SK-N-SH (cell line): Measurements from ENCODE around the gene RIMS4. TPM values are rescaled to one million over a fixed set of nuclear protein-coding genes. Genes with fewer than 3 reads are reported as not detected.

ENCODE experiments used
- CTCF ChIA-PET: fragments of 300-600, 350-600 bp; formaldehyde crosslinking; extraction: SDS; loops from one replicate; lab custom pipeline; 2021; lab: Yijun Ruan, JAX
- POLR2A ChIA-PET: fragments of 350-600 bp; sonication (Branson Sonifier 250); formaldehyde crosslinking; extraction: SDS; loops from one replicate; lab custom pipeline; 2020; ENCODE audit warnings: antibody characterized with exemption, inconsistent platforms; lab: Yijun Ruan, JAX
- DNase-seq: peaks from one replicate; pipeline ENCODE4 v3.0.0; 2012
- H2AFZ ChIP-seq: fragments of 200-600 bp; sonication (generic); 2 replicates; pipeline ENCODE4 v1.8.1; 2016; ENCODE audit warnings: antibody characterized with exemption, mild to moderate bottlenecking, low read depth
- H3F3A ChIP-seq: fragments of 200-600 bp; sonication (generic); replicated peaks from 2 replicates; pipeline ENCODE3; 2016; ENCODE audit warnings: antibody characterized with exemption, mild to moderate bottlenecking; ENCODE audit not compliant: insufficient read depth
- H3K27ac ChIP-seq, 2 experiments: fragments of 200-500 bp in 1 of 2; fragments of 200-600 bp in 1 of 2; sonication (Bioruptor generic) in 1 of 2; sonication (generic), shearing (Covaris generic) in 1 of 2; 2 replicates each; pipeline versions ENCODE4 v1.5.1 to v1.6.1; 2014 to 2016; ENCODE audit warnings: low read depth in 2 of 2, inconsistent platforms in 1 of 2, low read length in 1 of 2, mild to moderate bottlenecking in 1 of 2, mixed read lengths in 1 of 2
- H3K27me3 ChIP-seq: fragments of 200-600 bp; sonication (generic), shearing (Covaris generic); 2 replicates; pipeline ENCODE4 v1.6.1; 2016; ENCODE audit warnings: mixed run types; ENCODE audit not compliant: insufficient read depth
- H3K36me3 ChIP-seq, 2 experiments: fragments of 200-500 bp in 1 of 2; fragments of 200-600 bp in 1 of 2; sonication (Bioruptor generic) in 1 of 2; sonication (generic) in 1 of 2; replicated peaks in 1 of 2; 2 replicates each; pipeline versions ENCODE3 to v1.5.1; 2014 to 2016; ENCODE audit warnings: low read length in 1 of 2, mild to moderate bottlenecking in 1 of 2; ENCODE audit not compliant: insufficient read depth in 2 of 2, control insufficient read depth in 1 of 2
- H3K4me1 ChIP-seq, 2 experiments: fragments of 200-500 bp in 1 of 2; fragments of 200-600 bp in 1 of 2; sonication (Bioruptor generic) in 1 of 2; sonication (generic), shearing (Covaris generic) in 1 of 2; 2 replicates each; pipeline versions ENCODE4 v1.5.1 to v1.6.1; 2014 to 2016; ENCODE audit warnings: low read depth in 1 of 2, low read length in 1 of 2, mixed run types in 1 of 2; ENCODE audit not compliant: insufficient read depth in 2 of 2, control insufficient read depth in 1 of 2
- H3K4me2 ChIP-seq: fragments of 200-600 bp; sonication (generic), shearing (Covaris generic); 2 replicates; pipeline ENCODE4 v1.6.1; 2017; ENCODE audit warnings: mixed run types
- H3K4me3 ChIP-seq, 2 experiments: fragments of 200-500 bp in 1 of 2; fragments of 200-600 bp in 1 of 2; sonication (Bioruptor generic) in 1 of 2; sonication (generic), shearing (Covaris generic) in 1 of 2; 2 replicates each; pipeline versions ENCODE4 v1.5.1 to v1.8.1; 2014 to 2016; ENCODE audit warnings: low read depth in 2 of 2, inconsistent platforms in 1 of 2, low read length in 1 of 2, mild to moderate bottlenecking in 1 of 2, mixed read lengths in 1 of 2, moderate library complexity in 1 of 2
- H3K79me2 ChIP-seq: fragments of 200-600 bp; sonication (generic); 2 replicates; pipeline ENCODE4 v1.8.1; 2017; ENCODE audit warnings: mild to moderate bottlenecking; ENCODE audit not compliant: insufficient read depth
- H3K9ac ChIP-seq: fragments of 200-600 bp; sonication (generic); 2 replicates; pipeline ENCODE4 v1.6.1; 2017; ENCODE audit warnings: mixed run types
- H3K9me2 ChIP-seq: fragments of 200-600 bp; sonication (generic); 2 replicates; pipeline ENCODE4 v1.6.1; 2017; ENCODE audit warnings: mixed run types
- H3K9me3 ChIP-seq: fragments of 200-600 bp; sonication (generic); 2 replicates; pipeline ENCODE4 v1.6.1; 2017; ENCODE audit warnings: mixed run types, mild to moderate bottlenecking, moderate library complexity
- H4K20me1 ChIP-seq: fragments of 200-600 bp; sonication (generic); 2 replicates; pipeline ENCODE4 v1.6.1; 2017; ENCODE audit warnings: mild to moderate bottlenecking, mixed run types; ENCODE audit not compliant: insufficient read depth
- CHD2 ChIP-seq: fragments of 150-350 bp; IDR thresholded peaks from 2 replicates; pipeline ENCODE4 v1.6.1; 2018; ENCODE audit warnings: low read length; ENCODE audit not compliant: partially characterized antibody
- EP300 ChIP-seq, 2 experiments: IDR thresholded peaks; 2 replicates each; pipeline versions ENCODE4 v1.4.0 to v1.6.1; 2012; ENCODE audit warnings: borderline replicate concordance in 1 of 2, low read depth in 1 of 2, low read length in 1 of 2
- EZH2phosphoT487 ChIP-seq: fragments of 200-600 bp; sonication (generic); IDR thresholded peaks from 2 replicates; pipeline ENCODE4 v1.6.1; 2017; ENCODE audit warnings: low read depth, mixed run types, mild to moderate bottlenecking, antibody characterized with exemption, moderate library complexity, borderline replicate concordance
- GABPA ChIP-seq: IDR thresholded peaks from 2 replicates; pipeline ENCODE4 v1.4.0; 2012; ENCODE audit warnings: low read depth, mild to moderate bottlenecking
- GATA2 ChIP-seq: sonication (generic); formaldehyde crosslinking; IDR thresholded peaks from 2 replicates; pipeline ENCODE4 v1.5.0; 2020; ENCODE audit warnings: mild to moderate bottlenecking, missing genetic modification reagents
- JUND ChIP-seq: IDR thresholded peaks from 2 replicates; pipeline ENCODE4 v1.4.0; 2012
- MXI1 ChIP-seq: IDR thresholded peaks from 2 replicates; pipeline ENCODE4 v1.6.1; 2012; ENCODE audit warnings: mild to moderate bottlenecking, low read depth, low read length, improper control_type of control experiment
- NRF1 ChIP-seq: IDR thresholded peaks from 2 replicates; pipeline ENCODE4 v1.6.1; 2012; ENCODE audit warnings: low read depth, mild to moderate bottlenecking, low read length
- RAD21 ChIP-seq: IDR thresholded peaks from 2 replicates; pipeline ENCODE4 v1.6.1; 2012; ENCODE audit warnings: mild to moderate bottlenecking, low read length
- RFX5 ChIP-seq: IDR thresholded peaks from 2 replicates; pipeline ENCODE4 v1.6.1; 2012; ENCODE audit warnings: mild to moderate bottlenecking, improper control_type of control experiment, low read length
- SMC3 ChIP-seq: IDR thresholded peaks from 2 replicates; pipeline ENCODE4 v1.6.1; 2012; ENCODE audit warnings: low read depth, low read length, improper control_type of control experiment
- TCF12 ChIP-seq: IDR thresholded peaks from 2 replicates; pipeline ENCODE4 v1.4.0; 2012
- TEAD4 ChIP-seq: IDR thresholded peaks from 2 replicates; pipeline ENCODE4 v1.4.0; 2012; ENCODE audit warnings: mild to moderate bottlenecking, borderline replicate concordance; ENCODE audit not compliant: insufficient read depth
- YY1 ChIP-seq: IDR thresholded peaks from 2 replicates; pipeline ENCODE4 v1.4.0; 2012; ENCODE audit warnings: low read depth, mild to moderate bottlenecking
- WGBS: methylation state at CpG from one replicate; pipeline ENCODE4 v1.1.6; 2017; ENCODE audit warnings: low lambda C conversion rate; 5-methylcytosine and 5-hydroxymethylcytosine counted together
- polyA plus RNA-seq, 3 experiments: library from polyadenylated mRNA; depleted of rRNA; stranded (reverse); fragments of >200 nt; gene quantifications; 2 replicates each; pipeline ENCODE4 v1.2.3, GENCODE V29; 2012
- TF ChIP-seq, protein P1 (sequence below): IDR thresholded peaks from 2 replicates; pipeline ENCODE4; 2012
- TF ChIP-seq, protein P2 (sequence below): IDR thresholded peaks from 2 replicates; pipeline ENCODE4 v1.4.0; 2012; ENCODE audit warnings: low read depth, borderline replicate concordance
- TF ChIP-seq, protein P3 (sequence below): IDR thresholded peaks from 2 replicates; pipeline ENCODE4 v1.4.0; 2012; ENCODE audit warnings: low read depth, borderline replicate concordance
- TF ChIP-seq, protein P4 (sequence below): IDR thresholded peaks from 2 replicates; pipeline ENCODE4 v1.6.1; 2012; ENCODE audit warnings: mild to moderate bottlenecking, low read depth, low read length, moderate library complexity
- TF ChIP-seq, protein P5 (sequence below): fragments of 150-350 bp; IDR thresholded peaks from 2 replicates; pipeline ENCODE4 v1.6.1; 2017; ENCODE audit warnings: antibody characterized with exemption, low read length, low read depth, borderline replicate concordance

Gene RIMS4
- polyA plus RNA-seq, 1 of the 3 experiments (the other 2 are of a cell fraction): 0.13 TPM

DNA sequence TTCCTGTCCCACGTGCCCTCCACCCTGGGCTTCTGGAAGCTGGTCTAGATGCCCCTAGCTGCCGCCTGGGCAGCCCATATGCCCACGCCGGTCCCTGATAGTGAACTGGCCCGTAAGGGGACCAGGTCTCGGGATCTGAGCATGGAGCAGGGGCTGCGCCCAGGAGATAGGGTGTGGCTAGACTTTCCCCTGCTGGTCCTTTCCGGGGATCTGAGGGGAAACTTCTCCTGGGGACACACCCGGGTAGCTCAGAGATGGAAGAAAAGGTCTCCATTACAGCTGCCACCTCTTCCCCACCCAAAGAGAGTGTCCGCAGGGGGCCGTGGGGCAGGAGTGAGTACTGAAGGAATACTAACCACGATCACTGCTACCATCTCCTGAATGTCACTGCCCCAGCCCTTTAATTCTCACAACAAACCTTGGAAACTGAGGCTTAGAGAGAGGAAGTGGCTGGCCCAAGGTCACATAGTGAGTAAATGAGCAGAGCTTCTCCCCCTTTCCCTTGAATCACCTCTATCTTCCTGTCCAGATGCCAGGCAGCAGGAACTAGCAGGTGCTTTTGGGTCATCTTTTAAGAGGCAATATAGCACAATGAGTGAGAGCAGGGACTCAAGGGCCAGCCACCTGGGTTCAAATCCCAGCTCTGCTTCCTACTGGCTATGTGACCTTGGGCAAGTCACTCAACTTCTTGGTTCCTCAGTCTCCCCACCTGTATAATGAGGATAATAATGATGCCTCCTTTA lies 107.0 kb downstream of the RIMS4 start:
- H3K4me3 ChIP-seq: no peak overlapping the region
- H3K27me3 ChIP-seq: no peaks in the 10 kb centered on the region
- ChIA-PET CTCF (interaction anchor here (0.6 to 7.0 kb wide), 4 partner anchors 20 to 164 kb away, joined by 3 to 61 read pairs (median 4); no protein-coding TSS in a partner anchor), POLR2A (no interaction called here)
- H3K9ac ChIP-seq: no peak overlapping the region
- H3K9me2 ChIP-seq: no peaks in the 10 kb centered on the region
- no peak for DNase-seq
- peaks cover 5 to 14% of the 10 kb centered on the region in 2 experiments; a peak in 2 of 4 replicates for H3K4me1 ChIP-seq
- peak overlapping the region; percentile 62; the same call in 1 of the 2 replicates for H2AFZ ChIP-seq
- H4K20me1 ChIP-seq: no peaks in the 10 kb centered on the region
- no peak overlapping the region for H3K4me2 ChIP-seq
- no peaks in the 10 kb centered on the region for H3K79me2 ChIP-seq
- no peaks in the 10 kb centered on the region for H3F3A ChIP-seq
- WGBS: 92% methylated on average over 11 of the region's 12 CpGs
- no peak overlapping the region for H3K27ac ChIP-seq
- no peaks in the 10 kb centered on the region for H3K36me3 ChIP-seq
- no peak for TF ChIP-seq EP300 (IDR thresholded peaks at IDR 0.05; ENCODE audit: borderline replicate concordance in 1 of 2, low read depth in 1 of 2, low read length in 1 of 2)
- TF ChIP-seq, protein P1, sequence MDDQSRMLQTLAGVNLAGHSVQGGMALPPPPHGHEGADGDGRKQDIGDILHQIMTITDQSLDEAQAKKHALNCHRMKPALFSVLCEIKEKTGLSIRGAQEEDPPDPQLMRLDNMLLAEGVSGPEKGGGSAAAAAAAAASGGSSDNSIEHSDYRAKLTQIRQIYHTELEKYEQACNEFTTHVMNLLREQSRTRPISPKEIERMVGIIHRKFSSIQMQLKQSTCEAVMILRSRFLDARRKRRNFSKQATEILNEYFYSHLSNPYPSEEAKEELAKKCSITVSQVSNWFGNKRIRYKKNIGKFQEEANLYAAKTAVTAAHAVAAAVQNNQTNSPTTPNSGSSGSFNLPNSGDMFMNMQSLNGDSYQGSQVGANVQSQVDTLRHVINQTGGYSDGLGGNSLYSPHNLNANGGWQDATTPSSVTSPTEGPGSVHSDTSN: no peak
- TF ChIP-seq TCF12: no peak
- TF ChIP-seq TEAD4: no peak
- no peak for TF ChIP-seq MXI1
- no peak for TF ChIP-seq NRF1
- TF ChIP-seq, protein P2, sequence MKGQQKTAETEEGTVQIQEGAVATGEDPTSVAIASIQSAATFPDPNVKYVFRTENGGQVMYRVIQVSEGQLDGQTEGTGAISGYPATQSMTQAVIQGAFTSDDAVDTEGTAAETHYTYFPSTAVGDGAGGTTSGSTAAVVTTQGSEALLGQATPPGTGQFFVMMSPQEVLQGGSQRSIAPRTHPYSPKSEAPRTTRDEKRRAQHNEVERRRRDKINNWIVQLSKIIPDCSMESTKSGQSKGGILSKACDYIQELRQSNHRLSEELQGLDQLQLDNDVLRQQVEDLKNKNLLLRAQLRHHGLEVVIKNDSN: no peak
- TF ChIP-seq RAD21: no peak
- TF ChIP-seq GABPA: no peak
- no peak for TF ChIP-seq RFX5
- no peak for TF ChIP-seq JUND
- TF ChIP-seq SMC3: no peak
- TF ChIP-seq, all 33 proteins: peak for 0
- no peaks in the 10 kb centered on the region for H3K9me3 ChIP-seq

DNA sequence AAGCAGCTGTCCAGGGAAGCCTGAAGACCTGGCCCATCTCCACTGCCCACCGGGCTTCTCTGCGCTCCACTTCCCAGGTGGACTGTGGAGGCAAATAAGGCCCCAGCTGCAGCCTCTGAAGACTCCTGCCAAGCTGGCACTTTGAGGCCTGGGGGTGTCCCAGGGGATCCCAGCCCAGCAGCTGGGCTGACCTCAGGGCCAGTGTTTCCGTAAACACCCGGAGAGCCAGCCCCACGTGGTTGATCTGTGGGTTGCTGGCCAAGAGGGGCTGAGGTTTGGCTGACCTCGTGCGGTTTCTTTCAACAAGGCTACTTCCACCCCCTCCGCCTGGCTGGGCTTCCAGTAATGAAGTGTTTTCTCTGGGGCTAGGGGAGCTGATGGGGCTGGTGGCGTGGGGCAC lies 107.6 kb downstream of the RIMS4 start:
- no peaks in the 10 kb centered on the region for H3K79me2 ChIP-seq
- CTCF ChIA-PET: interaction anchor here (0.6 to 7.0 kb wide), 4 partner anchors 19 to 164 kb away, joined by 3 to 61 read pairs (median 4); no protein-coding TSS in a partner anchor
- peaks cover 5 to 14% of the 10 kb centered on the region in 2 experiments; a peak in 2 of 4 replicates for H3K4me1 ChIP-seq
- POLR2A ChIA-PET: no interaction called here
- no peak for DNase-seq
- no peaks in the 10 kb centered on the region for H3F3A ChIP-seq
- H3K27ac ChIP-seq: no peak overlapping the region
- H3K27me3 ChIP-seq: no peaks in the 10 kb centered on the region
- WGBS: 100% methylated on average over 1 of the region's 9 CpGs
- no peaks in the 10 kb centered on the region for H3K9me3 ChIP-seq
- TF ChIP-seq, protein P3, sequence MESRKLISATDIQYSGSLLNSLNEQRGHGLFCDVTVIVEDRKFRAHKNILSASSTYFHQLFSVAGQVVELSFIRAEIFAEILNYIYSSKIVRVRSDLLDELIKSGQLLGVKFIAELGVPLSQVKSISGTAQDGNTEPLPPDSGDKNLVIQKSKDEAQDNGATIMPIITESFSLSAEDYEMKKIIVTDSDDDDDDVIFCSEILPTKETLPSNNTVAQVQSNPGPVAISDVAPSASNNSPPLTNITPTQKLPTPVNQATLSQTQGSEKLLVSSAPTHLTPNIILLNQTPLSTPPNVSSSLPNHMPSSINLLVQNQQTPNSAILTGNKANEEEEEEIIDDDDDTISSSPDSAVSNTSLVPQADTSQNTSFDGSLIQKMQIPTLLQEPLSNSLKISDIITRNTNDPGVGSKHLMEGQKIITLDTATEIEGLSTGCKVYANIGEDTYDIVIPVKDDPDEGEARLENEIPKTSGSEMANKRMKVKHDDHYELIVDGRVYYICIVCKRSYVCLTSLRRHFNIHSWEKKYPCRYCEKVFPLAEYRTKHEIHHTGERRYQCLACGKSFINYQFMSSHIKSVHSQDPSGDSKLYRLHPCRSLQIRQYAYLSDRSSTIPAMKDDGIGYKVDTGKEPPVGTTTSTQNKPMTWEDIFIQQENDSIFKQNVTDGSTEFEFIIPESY: no peak
- TF ChIP-seq GATA2 (CRISPR knock-in tag) (no peak), TCF12 (no peak), CHD2 (no peak), YY1 (no peak), EZH2phosphoT487 (no peak)
- TF ChIP-seq, protein P4, sequence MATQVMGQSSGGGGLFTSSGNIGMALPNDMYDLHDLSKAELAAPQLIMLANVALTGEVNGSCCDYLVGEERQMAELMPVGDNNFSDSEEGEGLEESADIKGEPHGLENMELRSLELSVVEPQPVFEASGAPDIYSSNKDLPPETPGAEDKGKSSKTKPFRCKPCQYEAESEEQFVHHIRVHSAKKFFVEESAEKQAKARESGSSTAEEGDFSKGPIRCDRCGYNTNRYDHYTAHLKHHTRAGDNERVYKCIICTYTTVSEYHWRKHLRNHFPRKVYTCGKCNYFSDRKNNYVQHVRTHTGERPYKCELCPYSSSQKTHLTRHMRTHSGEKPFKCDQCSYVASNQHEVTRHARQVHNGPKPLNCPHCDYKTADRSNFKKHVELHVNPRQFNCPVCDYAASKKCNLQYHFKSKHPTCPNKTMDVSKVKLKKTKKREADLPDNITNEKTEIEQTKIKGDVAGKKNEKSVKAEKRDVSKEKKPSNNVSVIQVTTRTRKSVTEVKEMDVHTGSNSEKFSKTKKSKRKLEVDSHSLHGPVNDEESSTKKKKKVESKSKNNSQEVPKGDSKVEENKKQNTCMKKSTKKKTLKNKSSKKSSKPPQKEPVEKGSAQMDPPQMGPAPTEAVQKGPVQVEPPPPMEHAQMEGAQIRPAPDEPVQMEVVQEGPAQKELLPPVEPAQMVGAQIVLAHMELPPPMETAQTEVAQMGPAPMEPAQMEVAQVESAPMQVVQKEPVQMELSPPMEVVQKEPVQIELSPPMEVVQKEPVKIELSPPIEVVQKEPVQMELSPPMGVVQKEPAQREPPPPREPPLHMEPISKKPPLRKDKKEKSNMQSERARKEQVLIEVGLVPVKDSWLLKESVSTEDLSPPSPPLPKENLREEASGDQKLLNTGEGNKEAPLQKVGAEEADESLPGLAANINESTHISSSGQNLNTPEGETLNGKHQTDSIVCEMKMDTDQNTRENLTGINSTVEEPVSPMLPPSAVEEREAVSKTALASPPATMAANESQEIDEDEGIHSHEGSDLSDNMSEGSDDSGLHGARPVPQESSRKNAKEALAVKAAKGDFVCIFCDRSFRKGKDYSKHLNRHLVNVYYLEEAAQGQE: no peak
- TF ChIP-seq, protein P5, sequence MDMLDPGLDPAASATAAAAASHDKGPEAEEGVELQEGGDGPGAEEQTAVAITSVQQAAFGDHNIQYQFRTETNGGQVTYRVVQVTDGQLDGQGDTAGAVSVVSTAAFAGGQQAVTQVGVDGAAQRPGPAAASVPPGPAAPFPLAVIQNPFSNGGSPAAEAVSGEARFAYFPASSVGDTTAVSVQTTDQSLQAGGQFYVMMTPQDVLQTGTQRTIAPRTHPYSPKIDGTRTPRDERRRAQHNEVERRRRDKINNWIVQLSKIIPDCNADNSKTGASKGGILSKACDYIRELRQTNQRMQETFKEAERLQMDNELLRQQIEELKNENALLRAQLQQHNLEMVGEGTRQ: no peak
- H3K4me2 ChIP-seq: no peak overlapping the region
- no peaks in the 10 kb centered on the region for H3K36me3 ChIP-seq
- H3K4me3 ChIP-seq: no peak overlapping the region
- H3K9ac ChIP-seq: no peak overlapping the region
- H2AFZ ChIP-seq: no peak overlapping the region
- no peaks in the 10 kb centered on the region for H4K20me1 ChIP-seq
- H3K9me2 ChIP-seq: no peaks in the 10 kb centered on the region
